GM12878 (cell line): ENCODE data around the gene OSTN. TPM values are rescaled to one million over a fixed set of nuclear protein-coding genes. Genes with fewer than 3 reads are reported as not detected.
A peak's percentile ranks its signal among the peaks of the same experiment; 100 is the strongest.

ENCODE experiments used
- ATAC-seq: fragments of 200-7000 bp; cut with Tn5 transposase; 3 replicates; pipeline ENCODE4 v1.9.1; 2020; ENCODE audit warnings: mild to moderate bottlenecking, moderate library complexity
- BruUV-seq: library from RNA; stranded (reverse); fragments of 400-500 nt; replicated peaks from 2 replicates; lab custom pipeline; 2021; lab: Mats Ljungman, UMichigan
- CTCF ChIA-PET: fragments of 300-600 bp; sonication (Branson Sonifier 250); formaldehyde crosslinking; extraction: SDS; loops from one replicate; lab custom pipeline; 2021; ENCODE audit warnings: inconsistent platforms; lab: Yijun Ruan, JAX
- POLR2A ChIA-PET: fragments of 350-600 bp; formaldehyde crosslinking; extraction: SDS; loops from one replicate; lab custom pipeline; 2021; ENCODE audit warnings: inconsistent platforms; lab: Charles Lee
- RAD21 ChIA-PET: fragments of 300-600 bp; sonication (Branson Sonifier 250); formaldehyde crosslinking; loops from one replicate; lab custom pipeline; 2023; ENCODE audit warnings: antibody characterized with exemption; ENCODE audit not compliant: unreplicated experiment; lab: Charles Lee
- SMC1A ChIA-PET: fragments of 300-600 bp; sonication (Branson Sonifier 250); formaldehyde crosslinking; loops from one replicate; lab custom pipeline; 2023; ENCODE audit not compliant: unreplicated experiment, uncharacterized antibody; lab: Charles Lee
- DNase-seq: peaks from one replicate; pipeline ENCODE4 v3.0.0-alpha.2; 2011; ENCODE audit warnings: low read depth, low spot score
- FAIRE-seq: peaks from 3 replicates; lab custom pipeline; 2011; peaks lifted over from hg19 to GRCh38; lab: Jason Lieb, UNC
- H2AFZ ChIP-seq: 2 replicates; pipeline ENCODE4 v1.6.0; 2011; ENCODE audit warnings: low read depth, low read length, control low read depth; ENCODE audit not compliant: control insufficient read depth
- H3K27ac ChIP-seq: 2 replicates; pipeline ENCODE4 v1.5.1; 2011; ENCODE audit warnings: control low read depth; ENCODE audit not compliant: control insufficient read depth, insufficient read depth
- H3K27me3 ChIP-seq, 2 experiments: replicated peaks in 1 of 2; 2 replicates each; pipeline versions ENCODE4 v1.6.0 to v1.6.1; 2011; ENCODE audit warnings: low read length in 1 of 2; ENCODE audit not compliant: control insufficient read depth in 2 of 2, insufficient read depth in 2 of 2
- H3K36me3 ChIP-seq, 2 experiments: 2 replicates each; pipeline ENCODE4 v1.5.1; 2011; ENCODE audit warnings: low read length in 1 of 2; ENCODE audit not compliant: control insufficient read depth in 2 of 2, insufficient read depth in 2 of 2
- H3K4me1 ChIP-seq: 2 replicates; pipeline ENCODE4 v1.6.1; 2011; ENCODE audit warnings: mild to moderate bottlenecking, low read length, moderate library complexity, mixed read lengths; ENCODE audit not compliant: control insufficient read depth, insufficient read depth
- H3K4me2 ChIP-seq: 2 replicates; pipeline ENCODE4 v1.6.0; 2011; ENCODE audit warnings: control low read depth; ENCODE audit not compliant: control insufficient read depth, insufficient read depth
- H3K4me3 ChIP-seq: fragments of 200-600 bp; sonication (generic); 2 replicates; pipeline ENCODE4 v1.5.1; 2016
- H3K79me2 ChIP-seq: 2 replicates; pipeline ENCODE4 v1.6.0; 2011; ENCODE audit warnings: low read length; ENCODE audit not compliant: control insufficient read depth, insufficient read depth
- H3K9ac ChIP-seq: 2 replicates; pipeline ENCODE4 v1.8.0; 2011; ENCODE audit warnings: low read length, control low read depth, mixed read lengths; ENCODE audit not compliant: control insufficient read depth, insufficient read depth
- H3K9me3 ChIP-seq: replicated peaks from 3 replicates; pipeline ENCODE4 v1.5.1; 2011; ENCODE audit warnings: mild to moderate bottlenecking, low read length; ENCODE audit not compliant: control insufficient read depth, insufficient read depth
- H4K20me1 ChIP-seq: 2 replicates; pipeline ENCODE4 v1.6.0; 2011; ENCODE audit not compliant: control insufficient read depth, insufficient read depth
- CBX5 ChIP-seq: sonication (generic); IDR thresholded peaks from 2 replicates; pipeline ENCODE4 v1.6.1; 2016; ENCODE audit warnings: low read depth, moderate library complexity, mild to moderate bottlenecking, inconsistent platforms
- EP300 ChIP-seq, 2 experiments: fragments of 150-350 bp in 1 of 2; IDR thresholded peaks; 2 replicates each; pipeline ENCODE4 v1.6.1; 2011 to 2012; ENCODE audit warnings: low read depth in 2 of 2, low read length in 2 of 2, borderline replicate concordance in 1 of 2, improper control_type of control experiment in 1 of 2, inconsistent platforms in 1 of 2; ENCODE audit not compliant: control insufficient read depth in 1 of 2
- IKZF2 ChIP-seq, 2 experiments: fragments of 450-650 bp; IDR thresholded peaks; 2 replicates each; pipeline ENCODE4 v1.6.1; 2017; ENCODE audit warnings: mild to moderate bottlenecking in 2 of 2, moderate library complexity in 2 of 2
- JUNB ChIP-seq: IDR thresholded peaks from 2 replicates; pipeline ENCODE4 v1.6.1; 2016; ENCODE audit warnings: antibody characterized with exemption, mild to moderate bottlenecking
- MTA3 ChIP-seq: IDR thresholded peaks from 2 replicates; pipeline ENCODE4 v1.6.1; 2012; ENCODE audit warnings: low read length, inconsistent platforms, borderline replicate concordance
- NFIC ChIP-seq: IDR thresholded peaks from 2 replicates; pipeline ENCODE4 v1.6.1; 2012; ENCODE audit warnings: low read depth, mild to moderate bottlenecking, inconsistent platforms, low read length, moderate library complexity
- POU2F2 ChIP-seq: IDR thresholded peaks from 3 replicates; pipeline ENCODE4 v1.6.1; 2011; ENCODE audit warnings: low read depth, mild to moderate bottlenecking, low read length, borderline replicate concordance
- RELB ChIP-seq: fragments of 450-650 bp; IDR thresholded peaks from 2 replicates; pipeline ENCODE4 v1.6.1; 2017; ENCODE audit warnings: low read depth, mild to moderate bottlenecking, moderate library complexity
- SIN3A ChIP-seq: IDR thresholded peaks from 2 replicates; pipeline ENCODE4 v1.6.1; 2012; ENCODE audit warnings: low read depth, low read length, improper control_type of control experiment
- SPI1 ChIP-seq: IDR thresholded peaks from 2 replicates; pipeline ENCODE4 v1.6.1; 2011; ENCODE audit warnings: low read depth, mild to moderate bottlenecking, low read length, moderate library complexity, borderline replicate concordance; ENCODE audit not compliant: insufficient read depth
- ZNF207 ChIP-seq: fragments of 450-650 bp; IDR thresholded peaks from 2 replicates; pipeline ENCODE4 v1.6.1; 2014; ENCODE audit warnings: antibody characterized with exemption, mild to moderate bottlenecking, borderline replicate concordance
- WGBS: methylation state at CpG from one replicate; pipeline ENCODE4 v1.1.6; 2016; ENCODE audit warnings: low lambda C conversion rate; ENCODE audit not compliant: insufficient replicate concordance, insufficient coverage; ENCODE audit errors: missing lambda C conversion rate; 5-methylcytosine and 5-hydroxymethylcytosine counted together
- in situ Hi-C: fragments of 300-500 bp; cut with MboI; formaldehyde crosslinking; loops from 9 replicates; pipeline ENCODE4 v1.14.3; 2018; ENCODE audit warnings: mixed read lengths
- intact Hi-C: fragments of 100-400 bp; cut with micrococcal nuclease; formaldehyde crosslinking; loops from one replicate; pipeline ENCODE4 v1.14.2; 2022; ENCODE audit not compliant: unreplicated experiment
- polyA plus RNA-seq, 11 experiments: library from polyadenylated mRNA; depleted of rRNA in 4 of 11; unstranded in 6 of 11; stranded (reverse) in 5 of 11; fragments of >200 nt; fragmentation: Nextera tagmentation in 4 of 11; fragmentation: Illumina TruSeq in 1 of 11; extraction: Ambion mirVana in 4 of 11; extraction: Trizol in 1 of 11; gene quantifications; 1 replicate in 1 of 11; 2 replicates in 10 of 11; pipeline versions ENCODE4 v1.2.1 to v1.2.3, GENCODE V29; 2011 to 2016; ENCODE audit warnings: inconsistent platforms in 2 of 11, missing spikeins in 2 of 11, low read depth in 1 of 11
- total RNA-seq, 4 experiments: library from RNA; depleted of rRNA in 3 of 4; stranded (reverse); fragments of >200 nt in 3 of 4; fragmentation: Illumina TruSeq in 1 of 4; extraction: Trizol in 1 of 4; gene quantifications; 2 replicates each; pipeline versions ENCODE4 v1.2.1 to v1.2.3, GENCODE V29; 2013 to 2021
- TF ChIP-seq, protein P1 (sequence below): fragments of 450-650 bp; IDR thresholded peaks from 2 replicates; pipeline ENCODE4 v1.6.1; 2014; ENCODE audit warnings: mild to moderate bottlenecking

OSTN gene
- total and polyA plus RNA-seq, 10 of the 15 experiments (the other 5 are each of a cell fraction or from before 2014, with no cell fraction given): 0.04 to 0.27 (median 0.06) TPM; not detected in 6

GRCh38 chr3:191301017-191301416, 102.0 kb downstream of the OSTN start (continued):
- TF ChIP-seq RELB: peak; percentile 48; the same call in 1 of the 2 replicates
- no peak for TF ChIP-seq ZNF207
- peak; percentile 61; a peak in 3 of 4 replicates for TF ChIP-seq IKZF2 (IDR thresholded peaks at IDR 0.05)
- TF ChIP-seq CBX5: 0 out of 2 replicates have a peak, but pooled peaks have one; percentile 40
- TF ChIP-seq MTA3: no peak
- peak; percentile 77 for TF ChIP-seq NFIC
- TF ChIP-seq JUNB: 0 out of 2 replicates have a peak, but pooled peaks have one; percentile 19
- TF ChIP-seq POU2F2: peak; percentile 89
- TF ChIP-seq EP300 (IDR thresholded peaks at IDR 0.05; ENCODE audit: borderline replicate concordance in 1 of 2, control insufficient read depth in 1 of 2, low read depth in 2 of 2, low read length in 2 of 2): 0 out of 4 replicates have a peak, but pooled peaks of 1 of the 2 experiments have one; percentile 23
- TF ChIP-seq, all 136 proteins: peak for 14

GRCh38 chr3:191301782-191302411, 102.9 kb downstream of the OSTN start:
- no peak overlapping the region for H3K4me2 ChIP-seq
- H3K4me3 ChIP-seq: no peak overlapping the region
- no peak for DNase-seq
- no peaks in the 10 kb centered on the region for H3K9me3 ChIP-seq
- TF ChIP-seq SIN3A: no peak
- TF ChIP-seq, protein P1, sequence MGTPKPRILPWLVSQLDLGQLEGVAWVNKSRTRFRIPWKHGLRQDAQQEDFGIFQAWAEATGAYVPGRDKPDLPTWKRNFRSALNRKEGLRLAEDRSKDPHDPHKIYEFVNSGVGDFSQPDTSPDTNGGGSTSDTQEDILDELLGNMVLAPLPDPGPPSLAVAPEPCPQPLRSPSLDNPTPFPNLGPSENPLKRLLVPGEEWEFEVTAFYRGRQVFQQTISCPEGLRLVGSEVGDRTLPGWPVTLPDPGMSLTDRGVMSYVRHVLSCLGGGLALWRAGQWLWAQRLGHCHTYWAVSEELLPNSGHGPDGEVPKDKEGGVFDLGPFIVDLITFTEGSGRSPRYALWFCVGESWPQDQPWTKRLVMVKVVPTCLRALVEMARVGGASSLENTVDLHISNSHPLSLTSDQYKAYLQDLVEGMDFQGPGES: no peak
- no peak for TF ChIP-seq SPI1
- no TSS peak for BruUV-seq
- H3K27ac ChIP-seq: no peak overlapping the region
- FAIRE-seq: no peak
- in situ Hi-C loops: no loop called here
- WGBS: 94% methylated on average over 5 of the region's 5 CpGs
- no peak overlapping the region for H3K9ac ChIP-seq
- intact Hi-C loops: no loop called here
- ChIA-PET RAD21 (interaction anchor here (2.3 kb wide), 1 partner anchor 58 kb away, joined by 8 read pairs; no protein-coding TSS in a partner anchor), SMC1A (interaction anchor here (1.5 to 5.0 kb wide), 3 partner anchors 30 to 58 kb away, joined by 3 to 32 read pairs (median 30); partner anchors contain the start of gene UTS2B), POLR2A (interaction anchor here (0.7 to 1.4 kb wide), 2 partner anchors 8 to 32 kb away, joined by 4 to 7 read pairs; no protein-coding TSS in a partner anchor), CTCF (interaction anchor here (0.7 kb wide), 3 partner anchors 10 to 39 kb away, joined by 3 read pairs; no protein-coding TSS in a partner anchor)
- H4K20me1 ChIP-seq: no peaks in the 10 kb centered on the region
- no peak overlapping the region for H2AFZ ChIP-seq
- H3K79me2 ChIP-seq: no peaks in the 10 kb centered on the region
- no peaks in the 10 kb centered on the region for H3K36me3 ChIP-seq
- ATAC-seq: no peak
- peaks cover 34% of the 10 kb centered on the region for H3K4me1 ChIP-seq
- H3K27me3 ChIP-seq: no peaks in the 10 kb centered on the region
